ENCODE results near the gene SNRPD2.

- TF ChIP-seq, protein P1, sequence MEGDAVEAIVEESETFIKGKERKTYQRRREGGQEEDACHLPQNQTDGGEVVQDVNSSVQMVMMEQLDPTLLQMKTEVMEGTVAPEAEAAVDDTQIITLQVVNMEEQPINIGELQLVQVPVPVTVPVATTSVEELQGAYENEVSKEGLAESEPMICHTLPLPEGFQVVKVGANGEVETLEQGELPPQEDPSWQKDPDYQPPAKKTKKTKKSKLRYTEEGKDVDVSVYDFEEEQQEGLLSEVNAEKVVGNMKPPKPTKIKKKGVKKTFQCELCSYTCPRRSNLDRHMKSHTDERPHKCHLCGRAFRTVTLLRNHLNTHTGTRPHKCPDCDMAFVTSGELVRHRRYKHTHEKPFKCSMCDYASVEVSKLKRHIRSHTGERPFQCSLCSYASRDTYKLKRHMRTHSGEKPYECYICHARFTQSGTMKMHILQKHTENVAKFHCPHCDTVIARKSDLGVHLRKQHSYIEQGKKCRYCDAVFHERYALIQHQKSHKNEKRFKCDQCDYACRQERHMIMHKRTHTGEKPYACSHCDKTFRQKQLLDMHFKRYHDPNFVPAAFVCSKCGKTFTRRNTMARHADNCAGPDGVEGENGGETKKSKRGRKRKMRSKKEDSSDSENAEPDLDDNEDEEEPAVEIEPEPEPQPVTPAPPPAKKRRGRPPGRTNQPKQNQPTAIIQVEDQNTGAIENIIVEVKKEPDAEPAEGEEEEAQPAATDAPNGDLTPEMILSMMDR (IDR thresholded peaks at IDR 0.05) = peak in 1 of 3 donors; percentile 15
- peak; percentile 85 for TF ChIP-seq POLR2A (IDR thresholded peaks at IDR 0.05)
- TF ChIP-seq POLR2AphosphoS5 (IDR thresholded peaks at IDR 0.05) = peak; percentile 89 to 97 (median 92)
These were observed at the start of gene SNRPD2 for GRCh38 chr19:45691516-45692186.

Measured in breast epithelium (tissue), 3 donors.